22Rv1 (cell line): Measurements from ENCODE around the gene TMEM89.

Experiments used
- H3K27ac ChIP-seq: fragments of 450-650 bp; 2 replicates; pipeline ENCODE4 v1.5.1; 2017
- ZFX ChIP-seq: fragments of 450-650 bp; IDR thresholded peaks from 2 replicates; pipeline ENCODE4 v1.6.1; 2017; ENCODE audit warnings: antibody characterized with exemption, borderline replicate concordance
- TF ChIP-seq, protein P1 (sequence below): fragments of 450-650 bp; IDR thresholded peaks from 2 replicates; pipeline ENCODE4 v1.5.1; 2017; ENCODE audit warnings: mild to moderate bottlenecking

TMEM89 gene

DNA sequence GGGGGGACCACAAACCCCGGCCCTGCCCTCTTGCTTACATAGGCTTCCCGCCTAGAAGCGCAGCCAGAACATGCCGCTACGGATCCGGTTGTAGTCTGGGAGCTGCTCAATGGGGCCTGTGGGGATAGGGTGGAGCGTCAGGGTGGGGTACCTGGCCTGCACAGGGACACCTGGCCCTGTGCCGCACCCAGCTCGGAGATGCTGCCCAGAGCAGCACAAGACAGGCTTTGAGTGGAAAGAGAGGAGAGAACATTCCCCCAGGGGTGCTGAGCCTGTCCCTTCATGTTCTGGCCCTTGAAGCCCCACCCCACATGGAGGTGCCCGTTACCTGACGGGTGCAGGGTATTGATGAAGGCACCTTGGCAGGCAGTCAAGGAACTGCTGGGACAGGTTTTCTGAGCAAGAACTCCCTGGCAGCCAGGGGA is 22.5 kb downstream of the TMEM89 start:
- TF ChIP-seq, protein P1, sequence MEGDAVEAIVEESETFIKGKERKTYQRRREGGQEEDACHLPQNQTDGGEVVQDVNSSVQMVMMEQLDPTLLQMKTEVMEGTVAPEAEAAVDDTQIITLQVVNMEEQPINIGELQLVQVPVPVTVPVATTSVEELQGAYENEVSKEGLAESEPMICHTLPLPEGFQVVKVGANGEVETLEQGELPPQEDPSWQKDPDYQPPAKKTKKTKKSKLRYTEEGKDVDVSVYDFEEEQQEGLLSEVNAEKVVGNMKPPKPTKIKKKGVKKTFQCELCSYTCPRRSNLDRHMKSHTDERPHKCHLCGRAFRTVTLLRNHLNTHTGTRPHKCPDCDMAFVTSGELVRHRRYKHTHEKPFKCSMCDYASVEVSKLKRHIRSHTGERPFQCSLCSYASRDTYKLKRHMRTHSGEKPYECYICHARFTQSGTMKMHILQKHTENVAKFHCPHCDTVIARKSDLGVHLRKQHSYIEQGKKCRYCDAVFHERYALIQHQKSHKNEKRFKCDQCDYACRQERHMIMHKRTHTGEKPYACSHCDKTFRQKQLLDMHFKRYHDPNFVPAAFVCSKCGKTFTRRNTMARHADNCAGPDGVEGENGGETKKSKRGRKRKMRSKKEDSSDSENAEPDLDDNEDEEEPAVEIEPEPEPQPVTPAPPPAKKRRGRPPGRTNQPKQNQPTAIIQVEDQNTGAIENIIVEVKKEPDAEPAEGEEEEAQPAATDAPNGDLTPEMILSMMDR, result no peak
- no peak for TF ChIP-seq ZFX
- peak overlapping the region; percentile 67 for H3K27ac ChIP-seq

DNA sequence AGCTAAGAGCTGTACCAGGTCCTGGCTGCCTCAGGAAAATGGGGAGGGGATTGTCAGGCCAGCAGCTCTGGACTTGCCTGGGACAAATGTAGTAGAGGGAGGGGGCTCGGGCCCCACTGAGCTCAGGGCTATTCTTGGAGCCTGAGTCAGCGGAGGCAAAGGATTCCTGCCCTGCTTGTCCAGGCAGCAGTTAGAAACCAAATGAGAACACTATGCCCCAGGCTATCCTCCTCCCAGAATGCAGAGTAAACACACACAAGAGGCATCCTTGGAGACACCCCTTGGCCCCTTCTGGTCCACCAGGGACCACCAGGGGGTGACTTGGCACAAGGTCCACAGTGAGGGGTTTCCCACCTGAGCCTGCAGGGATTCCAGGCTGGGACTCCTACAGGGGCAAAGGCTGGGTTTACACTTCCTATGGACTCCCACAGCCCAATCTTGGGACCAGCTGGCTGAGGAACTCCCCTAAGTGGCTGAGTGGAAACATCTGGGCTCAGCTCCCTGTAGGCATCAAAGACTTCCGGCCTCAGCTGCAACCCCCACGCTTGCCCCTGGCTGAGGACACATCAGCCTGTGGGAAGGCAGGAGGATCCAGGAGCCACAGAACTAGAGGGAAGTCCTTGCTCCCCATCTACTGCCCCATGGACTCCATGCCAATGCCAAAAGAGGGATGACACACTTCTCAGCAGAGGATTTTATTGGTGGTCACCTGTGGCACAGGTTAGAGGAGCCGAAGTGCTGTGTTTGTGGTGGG is 23.1 kb downstream of the TMEM89 start:
- TF ChIP-seq ZFX, result no peak
- TF ChIP-seq, protein P1, result no peak
- peak overlapping the region; percentile 67 for H3K27ac ChIP-seq

DNA sequence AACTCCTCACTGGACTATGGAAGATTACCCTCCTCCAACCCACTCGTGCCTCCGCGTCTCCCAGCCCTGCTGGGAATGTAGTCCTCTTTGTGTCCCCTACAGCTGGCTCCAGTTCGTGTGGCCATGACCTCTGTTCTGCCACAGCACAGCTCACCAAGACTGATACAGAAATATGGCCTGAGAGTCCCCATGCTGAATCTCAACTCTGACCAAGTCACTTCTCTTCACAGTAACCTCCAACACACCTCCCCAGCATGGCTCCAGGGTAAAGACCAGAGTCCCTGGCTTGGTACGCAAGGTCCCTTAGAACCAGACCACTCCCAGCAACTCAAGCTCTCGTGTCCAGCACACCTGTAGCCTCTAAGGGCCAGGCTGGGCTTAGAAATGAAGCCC is 24.2 kb downstream of the TMEM89 start:
- peak overlapping the region; percentile 67 for H3K27ac ChIP-seq

DNA sequence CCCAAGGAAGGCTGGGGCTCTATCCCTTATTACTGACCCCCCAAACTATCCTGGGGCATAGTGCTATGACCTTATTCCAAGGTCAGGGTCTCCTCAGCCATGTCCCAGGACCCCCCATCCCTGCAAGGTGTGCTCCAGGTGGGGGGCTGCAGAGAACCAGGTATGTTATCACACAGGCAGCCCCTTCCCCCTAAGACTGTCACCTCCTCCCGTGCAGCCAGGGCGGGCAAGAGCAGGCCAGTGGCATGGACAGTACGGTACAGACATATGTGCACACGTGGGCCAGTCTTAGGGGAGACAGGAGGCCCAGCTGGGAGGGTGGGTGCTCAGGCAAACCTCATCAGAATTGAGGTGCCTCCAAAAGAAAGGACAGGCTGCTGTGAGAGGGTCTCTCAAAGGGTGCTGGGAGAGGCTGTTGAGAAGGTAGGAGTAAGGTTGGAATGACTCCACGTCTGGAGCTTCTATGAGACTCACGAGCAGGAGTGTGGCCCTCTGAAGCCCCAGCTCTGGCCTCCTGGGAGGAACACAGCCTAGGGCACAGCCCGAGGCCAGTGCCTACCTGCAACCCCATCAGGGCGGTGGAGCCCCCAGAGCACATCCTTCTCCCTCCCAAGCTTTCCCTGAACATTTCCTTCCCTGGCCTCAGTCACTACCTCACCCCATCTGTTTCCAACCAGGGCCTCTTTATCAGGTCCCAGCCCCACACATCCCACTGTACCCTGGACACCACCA is 24.7 kb downstream of the TMEM89 start:
- H3K27ac ChIP-seq, result peak overlapping the region; percentile 67
- no peak for TF ChIP-seq ZFX
- TF ChIP-seq, protein P1, result no peak

More for the DNA sequence above, 24.2 kb downstream of the TMEM89 start:
- no peak for TF ChIP-seq ZFX
- TF ChIP-seq, protein P1, result no peak

DNA sequence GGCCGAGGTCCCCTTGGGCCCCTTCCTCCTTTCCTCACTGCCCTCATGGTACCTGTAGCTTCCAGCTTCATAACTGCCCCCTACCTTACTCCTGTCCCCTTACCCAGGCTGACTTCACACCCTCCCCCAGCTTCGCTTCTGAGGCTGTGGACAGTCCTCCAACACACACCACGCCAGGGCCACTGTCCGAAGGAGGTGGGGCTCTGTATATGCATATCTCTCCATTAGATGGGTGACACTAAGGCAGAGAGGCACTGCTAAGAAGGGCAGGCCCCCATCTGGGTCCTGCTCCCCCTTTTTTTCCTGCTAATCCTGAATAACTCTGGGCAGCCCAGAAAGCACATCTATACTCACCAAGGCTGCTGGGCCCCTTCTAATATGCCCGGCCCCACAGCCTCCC is 25.4 kb downstream of the TMEM89 start:
- no peak overlapping the region for H3K27ac ChIP-seq
- TF ChIP-seq ZFX, result no peak
- TF ChIP-seq, protein P1, result no peak

DNA sequence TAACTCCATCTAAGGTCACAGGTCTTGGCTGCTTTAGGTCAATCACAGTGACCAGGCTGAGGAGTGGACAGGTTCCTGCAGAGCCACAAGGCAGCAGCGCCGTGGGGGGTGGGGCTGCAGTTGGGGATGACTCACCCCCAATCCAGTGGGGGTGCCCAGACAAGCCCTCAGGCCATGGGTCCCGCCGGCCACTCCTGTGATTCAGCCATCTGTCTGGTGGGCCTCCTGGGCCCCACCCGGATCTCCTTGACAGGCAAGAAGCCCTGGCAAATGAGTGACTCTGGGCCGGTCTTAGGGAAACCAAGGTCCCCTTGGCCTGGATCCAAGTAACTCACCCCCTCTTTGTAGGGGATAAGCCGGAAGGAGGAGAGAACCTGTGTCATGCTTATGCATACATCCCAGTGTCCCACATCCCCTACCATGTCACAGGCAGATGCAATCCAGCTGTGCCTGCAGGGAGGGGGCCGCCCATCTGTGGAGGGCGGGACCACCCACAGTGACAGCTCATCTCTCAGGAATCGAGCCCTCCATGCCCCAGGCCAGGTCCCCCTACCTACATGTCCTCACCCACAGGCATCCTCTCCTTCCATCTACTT is 25.9 kb downstream of the TMEM89 start:
- no peak overlapping the region for H3K27ac ChIP-seq
- TF ChIP-seq, protein P1, result no peak

DNA sequence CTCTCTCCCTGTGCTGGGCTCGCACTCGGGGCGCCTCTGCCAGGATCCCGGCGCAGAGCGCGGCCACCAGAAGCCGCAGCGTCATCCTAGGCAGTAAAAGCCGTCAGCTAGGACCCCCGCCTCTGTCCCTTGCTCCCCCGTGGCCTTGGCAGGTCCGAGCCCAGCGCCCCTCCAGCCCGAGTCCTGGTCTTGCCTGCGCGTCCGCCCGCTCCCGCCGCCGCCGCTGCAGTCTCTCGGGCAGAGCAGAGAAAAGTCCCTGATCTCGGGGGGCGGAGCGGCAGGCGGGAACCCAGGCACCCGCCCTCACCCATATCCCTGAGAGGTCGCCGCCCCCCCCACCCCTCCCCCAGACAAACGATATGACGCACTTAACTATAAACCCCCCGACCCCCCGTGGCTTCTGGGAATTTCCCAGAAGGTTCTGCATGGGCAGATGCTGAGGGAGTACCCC is 26.5 kb downstream of the TMEM89 start, which contains the start of gene COL7A1:
TSS of gene COL7A1 (minus strand) at position 255 of the 451 bp plus-strand sequence. CDS start at position 85, 170 bp downstream.
- no peak within 1 kb of the TSS for H3K27ac ChIP-seq
- TF ChIP-seq, protein P1, result no peak
- no peak for TF ChIP-seq ZFX
